H1 (cell line): ENCODE results near the gene CLDN24. TPM values are rescaled to one million over a fixed set of nuclear protein-coding genes. Genes with fewer than 3 reads are reported as not detected.

Experiments
- CTCF ChIA-PET: fragments of 300-600 bp; sonication (Branson Sonifier 250); formaldehyde crosslinking; loops from one replicate; lab custom pipeline; 2021; ENCODE audit not compliant: partially characterized antibody; lab: Charles Lee
- POLR2A ChIA-PET: fragments of 300-600 bp; sonication (Branson Sonifier 250); formaldehyde crosslinking; loops from one replicate; lab custom pipeline; 2021; ENCODE audit warnings: inconsistent platforms; ENCODE audit not compliant: partially characterized antibody; lab: Charles Lee
- DNase-seq, 2 experiments: peaks; one replicate each; pipeline versions ENCODE4 v3.0.0 to v3.0.0-alpha.2; 2010 to 2022; ENCODE audit warnings: low spot score in 2 of 2, low read depth in 1 of 2, mixed read lengths in 1 of 2
- FAIRE-seq: peaks from 2 replicates; lab custom pipeline; 2011; peaks lifted over from hg19 to GRCh38; lab: Jason Lieb, UNC
- H2AFZ ChIP-seq: 2 replicates; pipeline ENCODE4 v1.8.1; 2012; ENCODE audit warnings: low read length, inconsistent platforms
- H2AK5ac ChIP-seq: 2 replicates; pipeline ENCODE4 v1.6.1; 2013; ENCODE audit warnings: low read depth, low read length
- H2BK120ac ChIP-seq: replicated peaks from 2 replicates; pipeline ENCODE3; 2013; ENCODE audit warnings: low read depth, low read length, inconsistent platforms
- H2BK12ac ChIP-seq: 2 replicates; pipeline ENCODE4 v1.6.1; 2013; ENCODE audit warnings: low read depth, low read length
- H2BK15ac ChIP-seq: 2 replicates; pipeline ENCODE4 v1.6.1; 2013; ENCODE audit warnings: low read length
- H2BK20ac ChIP-seq: 2 replicates; pipeline ENCODE4 v1.6.1; 2013; ENCODE audit warnings: low read length
- H2BK5ac ChIP-seq: 2 replicates; pipeline ENCODE4 v1.6.1; 2013; ENCODE audit warnings: low read depth, low read length
- H3K14ac ChIP-seq: 2 replicates; pipeline ENCODE4 v1.6.1; 2013; ENCODE audit warnings: inconsistent platforms; ENCODE audit not compliant: insufficient read length
- H3K18ac ChIP-seq: 2 replicates; pipeline ENCODE4 v1.6.1; 2013; ENCODE audit warnings: low read length; ENCODE audit errors: extremely low read depth
- H3K23ac ChIP-seq: 2 replicates; pipeline ENCODE4 v1.6.1; 2013; ENCODE audit warnings: inconsistent platforms; ENCODE audit not compliant: insufficient read length
- H3K23me2 ChIP-seq: 2 replicates; pipeline ENCODE4 v1.6.1; 2013; ENCODE audit warnings: low read depth, low read length
- H3K27ac ChIP-seq: 2 replicates; pipeline ENCODE4 v1.6.1; 2011; ENCODE audit warnings: low read depth, low read length, inconsistent platforms
- H3K27me3 ChIP-seq, 4 experiments: replicated peaks in 1 of 4; 1 replicate in 1 of 4; 2 replicates in 3 of 4; pipeline versions ENCODE4 v1.6.1 to v1.8.1; 2011 to 2013; ENCODE audit warnings: low read length in 3 of 4, mild to moderate bottlenecking in 3 of 4, inconsistent platforms in 2 of 4, mixed read lengths in 2 of 4, moderate library complexity in 1 of 4; ENCODE audit not compliant: control insufficient read depth in 3 of 4, insufficient read depth in 3 of 4; ENCODE audit errors: extremely low read depth in 1 of 4
- H3K36me3 ChIP-seq, 4 experiments: 2 replicates each; pipeline versions ENCODE4 v1.6.1 to v1.8.1; 2011 to 2013; ENCODE audit warnings: mild to moderate bottlenecking in 4 of 4, low read length in 3 of 4, moderate library complexity in 2 of 4, control low read depth in 1 of 4, inconsistent platforms in 1 of 4; ENCODE audit not compliant: insufficient read depth in 4 of 4, control insufficient read depth in 2 of 4
- H3K4ac ChIP-seq: replicated peaks from 2 replicates; pipeline ENCODE3; 2013; ENCODE audit warnings: low read length, low read depth, mixed read lengths, inconsistent platforms; ENCODE audit not compliant: insufficient read length
- H3K4me1 ChIP-seq, 4 experiments: replicated peaks in 1 of 4; 1 replicate in 1 of 4; 2 replicates in 3 of 4; pipeline versions ENCODE4 v1.6.1 to v1.8.1; 2011 to 2013; ENCODE audit warnings: low read length in 3 of 4, inconsistent platforms in 2 of 4, mixed read lengths in 1 of 4; ENCODE audit not compliant: insufficient read depth in 4 of 4, control insufficient read depth in 3 of 4
- H3K4me2 ChIP-seq, 2 experiments: 2 replicates each; pipeline versions ENCODE4 v1.6.1 to v1.8.1; 2011 to 2013; ENCODE audit warnings: low read depth in 2 of 2, low read length in 2 of 2, control low read depth in 1 of 2, inconsistent platforms in 1 of 2, mild to moderate bottlenecking in 1 of 2; ENCODE audit not compliant: insufficient read depth in 1 of 2
- H3K4me3 ChIP-seq, 4 experiments: fragments of 200-600, 300-600 bp in 1 of 4; sonication (generic), shearing (Covaris generic), sonication (Bioruptor Twin) in 1 of 4; 2 replicates each; pipeline versions ENCODE4 v1.5.1 to v1.8.1; 2011 to 2016; ENCODE audit warnings: low read length in 4 of 4, low read depth in 3 of 4, control low read depth in 2 of 4, inconsistent platforms in 2 of 4, mild to moderate bottlenecking in 2 of 4, mixed read lengths in 1 of 4, moderate library complexity in 1 of 4; ENCODE audit not compliant: insufficient read depth in 2 of 4; ENCODE audit errors: extremely low read depth in 1 of 4
- H3K56ac ChIP-seq: replicated peaks from 2 replicates; pipeline ENCODE3; 2013; ENCODE audit warnings: low read depth, mild to moderate bottlenecking, mixed read lengths, low read length, inconsistent platforms; ENCODE audit not compliant: insufficient read length
- H3K79me1 ChIP-seq: 2 replicates; pipeline ENCODE4 v1.6.1; 2013; ENCODE audit warnings: low read depth, low read length, control low read depth
- H3K79me2 ChIP-seq, 2 experiments: 2 replicates each; pipeline versions ENCODE4 v1.6.1 to v1.8.1; 2012 to 2013; ENCODE audit warnings: low read length in 2 of 2, mild to moderate bottlenecking in 2 of 2, inconsistent platforms in 1 of 2; ENCODE audit not compliant: insufficient read depth in 2 of 2, control insufficient read depth in 1 of 2
- H3K9ac ChIP-seq, 4 experiments: replicated peaks in 1 of 4; 1 replicate in 1 of 4; 2 replicates in 3 of 4; pipeline versions ENCODE4 v1.6.1 to v1.8.1; 2011 to 2013; ENCODE audit warnings: low read depth in 3 of 4, low read length in 3 of 4, control low read depth in 2 of 4, mild to moderate bottlenecking in 2 of 4, moderate library complexity in 2 of 4, inconsistent platforms in 1 of 4; ENCODE audit errors: extremely low read depth in 1 of 4
- H3K9me3 ChIP-seq, 2 experiments: 2 replicates each; pipeline versions ENCODE4 v1.6.1 to v1.8.1; 2012 to 2013; ENCODE audit warnings: mild to moderate bottlenecking in 2 of 2, moderate library complexity in 2 of 2, control low read depth in 1 of 2, inconsistent platforms in 1 of 2, low read depth in 1 of 2, low read length in 1 of 2, mixed read lengths in 1 of 2; ENCODE audit not compliant: insufficient read depth in 2 of 2
- H4K20me1 ChIP-seq, 2 experiments: replicated peaks in 1 of 2; 2 replicates each; pipeline versions ENCODE3 to v1.8.1; 2011 to 2013; ENCODE audit warnings: inconsistent platforms in 2 of 2, low read length in 2 of 2, mild to moderate bottlenecking in 1 of 2; ENCODE audit not compliant: insufficient read depth in 2 of 2, control insufficient read depth in 1 of 2
- H4K5ac ChIP-seq: 2 replicates; pipeline ENCODE4 v1.6.1; 2013; ENCODE audit warnings: low read length, low read depth, mixed read lengths, inconsistent platforms; ENCODE audit not compliant: insufficient read length
- H4K8ac ChIP-seq: 2 replicates; pipeline ENCODE4 v1.8.0; 2013; ENCODE audit warnings: mild to moderate bottlenecking, moderate library complexity, low read length, inconsistent platforms; ENCODE audit not compliant: insufficient read depth; ENCODE audit errors: extremely low read depth
- H4K91ac ChIP-seq: replicated peaks from 2 replicates; pipeline ENCODE3; 2013; ENCODE audit warnings: low read length, mixed read lengths, inconsistent platforms; ENCODE audit not compliant: insufficient read length
- ASH2L ChIP-seq: fragments of 200-600, 300-600 bp; sonication (generic); IDR thresholded peaks from one replicate; pipeline ENCODE4 v1.7.1; 2017; ENCODE audit warnings: low read length
- BRCA1 ChIP-seq: IDR thresholded peaks from 2 replicates; pipeline ENCODE4 v1.6.1; 2012; ENCODE audit warnings: low read depth, low read length, improper control_type of control experiment
- GABPA ChIP-seq: IDR thresholded peaks from 2 replicates; pipeline ENCODE4 v1.6.1; 2011; ENCODE audit warnings: mild to moderate bottlenecking, low read length, moderate library complexity, borderline replicate concordance; ENCODE audit not compliant: insufficient read depth
- HDAC2 ChIP-seq, 2 experiments: fragments of 300-600 bp in 1 of 2; sonication (generic) in 1 of 2; IDR thresholded peaks; 2 replicates each; pipeline ENCODE4 v1.6.1; 2011 to 2012; ENCODE audit warnings: low read depth in 2 of 2, low read length in 2 of 2, mild to moderate bottlenecking in 2 of 2, moderate library complexity in 2 of 2, borderline replicate concordance in 1 of 2, inconsistent platforms in 1 of 2
- JUN ChIP-seq: IDR thresholded peaks from 2 replicates; pipeline ENCODE4 v1.6.1; 2011; ENCODE audit warnings: low read depth, mild to moderate bottlenecking, improper control_type of control experiment, low read length
- RNF2 ChIP-seq: fragments of 200-900, 300-1000 bp; sonication (generic); IDR thresholded peaks from 2 replicates; pipeline ENCODE4 v1.7.1; 2016; ENCODE audit warnings: borderline replicate concordance, low read depth, mild to moderate bottlenecking, antibody characterized with exemption, low read length; ENCODE audit not compliant: poor library complexity, severe bottlenecking; ENCODE audit errors: missing control alignments
- SRF ChIP-seq: IDR thresholded peaks from 2 replicates; pipeline ENCODE4 v1.6.1; 2011; ENCODE audit warnings: mild to moderate bottlenecking, low read depth, low read length, moderate library complexity
- SUZ12 ChIP-seq: fragments of 200-600 bp; sonication (generic); IDR thresholded peaks from 2 replicates; pipeline ENCODE4 v1.6.1; 2012; ENCODE audit warnings: mild to moderate bottlenecking, inconsistent platforms, low read length, moderate library complexity, mixed read lengths
- ZNF274 ChIP-seq: IDR thresholded peaks from 2 replicates; pipeline ENCODE4 v1.7.0; 2012; ENCODE audit warnings: low read length, borderline replicate concordance; ENCODE audit errors: extremely low read depth
- WGBS, 2 experiments: shearing (Covaris generic) in 1 of 2; methylation state at CpG; one replicate each; pipeline versions ENCODE4 v1.1.6 to v1.1.7; 2013 to 2015; ENCODE audit warnings: low lambda C conversion rate in 2 of 2, mixed read lengths in 2 of 2, inconsistent platforms in 1 of 2, low coverage in 1 of 2, missing lambda C conversion rate in 1 of 2; ENCODE audit not compliant: insufficient replicate concordance in 2 of 2, insufficient coverage in 1 of 2, insufficient read length in 1 of 2; ENCODE audit errors: extremely low coverage in 1 of 2, missing lambda C conversion rate in 1 of 2; 5-methylcytosine and 5-hydroxymethylcytosine counted together
- polyA plus RNA-seq, 7 experiments: library from polyadenylated mRNA; depleted of rRNA in 3 of 7; stranded (reverse) in 5 of 7; unstranded in 2 of 7; fragments of >200 nt in 5 of 7; fragments of 200-250 nt in 2 of 7; gene quantifications; 1 replicate in 5 of 7; 2 replicates in 1 of 7; 4 replicates in 1 of 7; pipeline versions ENCODE4 v1.2.1 to v1.2.3, GENCODE V29; 2011 to 2013; ENCODE audit warnings: missing spikeins in 2 of 7, mixed read lengths in 2 of 7
- total RNA-seq: library from RNA; stranded (reverse); fragmentation: NEBNext Ultra II Directional; extraction: Animal tissue kit (Norgen Biotek cat#: 25700); gene quantifications from 2 replicates; pipeline ENCODE4 v1.2.1, GENCODE V29; 2021
- TF ChIP-seq, protein P1 (sequence below): IDR thresholded peaks from 2 replicates; pipeline ENCODE4 v1.6.1; 2012; ENCODE audit warnings: low read length, inconsistent platforms
- TF ChIP-seq, protein P2 (sequence below): IDR thresholded peaks from 2 replicates; pipeline ENCODE4 v1.6.1; 2011; ENCODE audit warnings: low read depth, mild to moderate bottlenecking, low read length; ENCODE audit not compliant: insufficient read depth

Gene CLDN24
- total and polyA plus RNA-seq, 2 of the 8 experiments (the other 6 are each of a cell fraction or from before 2014, with no cell fraction given), result not detected

DNA sequence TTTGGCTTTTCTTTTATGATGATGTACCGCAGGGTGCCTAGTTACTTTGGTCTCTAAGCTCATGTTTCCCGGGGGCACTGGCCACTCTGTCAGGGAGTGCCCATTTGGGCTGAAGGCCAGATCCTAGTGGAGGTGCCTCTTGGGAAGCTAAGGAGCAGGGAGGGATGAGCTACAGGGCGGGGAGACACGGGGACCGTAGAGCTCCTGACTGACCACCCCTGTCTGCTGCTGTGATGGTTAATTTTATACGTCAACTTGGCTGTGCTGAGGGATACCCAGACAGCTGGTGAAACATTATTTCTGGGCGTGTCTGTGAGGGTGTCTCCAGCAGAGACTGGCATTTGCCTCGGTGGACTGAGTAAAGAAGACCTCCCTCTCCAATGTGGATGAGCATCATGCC lies 24.9 kb upstream of the CLDN24 start:
- Histone ChIP-seq H3K36me3 (no peaks in the 10 kb centered on the region), H3K27ac (no peak overlapping the region), H2BK15ac (no peak overlapping the region), H2BK5ac (no peak overlapping the region), H4K91ac (no peak overlapping the region), H3K4ac (no peak overlapping the region), H3K79me1 (no peaks in the 10 kb centered on the region), H3K4me2 (no peak overlapping the region), H2AK5ac (no peak overlapping the region), H3K79me2 (no peaks in the 10 kb centered on the region), H2BK20ac (no peak overlapping the region), H2BK12ac (no peak overlapping the region), H3K23ac (no peak overlapping the region), H3K9me3 (no peaks in the 10 kb centered on the region), H4K8ac (0 out of 2 replicates have a peak overlapping the region, but pooled peaks have one; percentile 18), H3K4me1 (no peaks in the 10 kb centered on the region), H4K5ac (no peak overlapping the region), H3K9ac (no peak overlapping the region), H3K56ac (no peak overlapping the region), H2AFZ (no peak overlapping the region), H3K27me3 (no peaks in the 10 kb centered on the region), H3K4me3 (no peak overlapping the region), H3K18ac (no peak overlapping the region), H2BK120ac (no peak overlapping the region), H3K14ac (no peak overlapping the region), H4K20me1 (no peaks in the 10 kb centered on the region), H3K23me2 (no peaks in the 10 kb centered on the region)
- FAIRE-seq, result no peak
- no peak for DNase-seq
- ChIA-PET CTCF (interaction anchor here (0.8 kb wide), 1 partner anchor 23 kb away, joined by 3 read pairs; no protein-coding TSS in a partner anchor), POLR2A (no interaction called here)
- 90% methylated on average over 8 of the region's 8 CpGs; no CpG with 5 or more reads in 1 of the 2 experiments for WGBS, 2 experiments
- no peak for TF ChIP-seq ASH2L
- no peak for TF ChIP-seq JUN
- TF ChIP-seq HDAC2 (IDR thresholded peaks at IDR 0.05; ENCODE audit: borderline replicate concordance in 1 of 2, low read depth in 2 of 2, low read length in 2 of 2), result no peak
- TF ChIP-seq, protein P1, sequence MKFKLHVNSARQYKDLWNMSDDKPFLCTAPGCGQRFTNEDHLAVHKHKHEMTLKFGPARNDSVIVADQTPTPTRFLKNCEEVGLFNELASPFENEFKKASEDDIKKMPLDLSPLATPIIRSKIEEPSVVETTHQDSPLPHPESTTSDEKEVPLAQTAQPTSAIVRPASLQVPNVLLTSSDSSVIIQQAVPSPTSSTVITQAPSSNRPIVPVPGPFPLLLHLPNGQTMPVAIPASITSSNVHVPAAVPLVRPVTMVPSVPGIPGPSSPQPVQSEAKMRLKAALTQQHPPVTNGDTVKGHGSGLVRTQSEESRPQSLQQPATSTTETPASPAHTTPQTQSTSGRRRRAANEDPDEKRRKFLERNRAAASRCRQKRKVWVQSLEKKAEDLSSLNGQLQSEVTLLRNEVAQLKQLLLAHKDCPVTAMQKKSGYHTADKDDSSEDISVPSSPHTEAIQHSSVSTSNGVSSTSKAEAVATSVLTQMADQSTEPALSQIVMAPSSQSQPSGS, result no peak
- TF ChIP-seq RNF2, result no peak
- TF ChIP-seq, protein P2, sequence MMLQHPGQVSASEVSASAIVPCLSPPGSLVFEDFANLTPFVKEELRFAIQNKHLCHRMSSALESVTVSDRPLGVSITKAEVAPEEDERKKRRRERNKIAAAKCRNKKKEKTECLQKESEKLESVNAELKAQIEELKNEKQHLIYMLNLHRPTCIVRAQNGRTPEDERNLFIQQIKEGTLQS, result no peak
- no peak for TF ChIP-seq GABPA
- no peak for TF ChIP-seq SRF
- TF ChIP-seq SUZ12, result no peak
- TF ChIP-seq ZNF274, result no peak
- TF ChIP-seq BRCA1, result no peak
